NCI-H1048 (cell line): ENCODE data around the gene SGSH.
"Not testable (repeated sequence)": the region's sequence is repeated elsewhere in the genome, so short reads cannot be mapped to it uniquely, and the experiment has no call there.

Source experiments
- DNase-seq: peaks from one replicate; lab custom pipeline; 2025; lab: John Stamatoyannopoulos, UW

SGSH gene

DNA sequence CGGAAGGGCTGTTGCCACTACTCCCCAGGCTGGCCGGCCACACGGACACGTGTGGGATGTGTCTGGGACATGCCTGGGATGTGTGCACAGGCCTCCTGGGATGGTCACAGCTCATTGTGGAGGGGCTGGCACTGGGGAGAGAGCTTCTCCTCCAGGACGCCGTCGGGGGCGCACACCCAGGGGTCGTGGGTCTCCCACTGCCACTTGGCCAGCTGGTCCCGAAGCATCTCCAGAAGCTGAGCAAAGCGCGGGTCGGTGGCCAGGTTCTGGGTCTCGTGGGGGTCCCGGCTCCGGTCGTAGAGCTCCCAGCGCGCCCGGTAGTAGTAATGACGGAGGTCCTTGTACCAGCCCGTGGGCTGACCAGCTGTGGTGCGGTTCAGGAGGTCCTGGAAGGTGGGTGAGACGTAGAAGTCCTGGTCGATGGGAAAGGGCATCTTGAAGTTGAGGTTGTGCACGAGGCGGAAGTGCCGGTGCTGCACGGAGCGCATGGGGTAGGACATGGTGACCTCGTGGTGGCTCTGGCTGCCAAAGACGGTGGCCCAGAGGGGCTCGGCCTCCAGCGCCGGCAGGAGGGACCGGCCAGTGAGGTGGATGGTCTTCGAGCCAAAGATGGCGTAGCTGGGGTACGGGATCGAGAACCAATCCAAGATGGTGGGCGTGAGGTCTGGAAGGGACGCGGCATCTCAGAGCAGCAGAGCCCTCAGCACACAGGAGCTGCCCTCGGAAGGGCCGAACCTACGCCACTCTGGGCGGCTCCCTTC lies 9.6 kb downstream of the SGSH start:
- DNase-seq = no peak

DNA sequence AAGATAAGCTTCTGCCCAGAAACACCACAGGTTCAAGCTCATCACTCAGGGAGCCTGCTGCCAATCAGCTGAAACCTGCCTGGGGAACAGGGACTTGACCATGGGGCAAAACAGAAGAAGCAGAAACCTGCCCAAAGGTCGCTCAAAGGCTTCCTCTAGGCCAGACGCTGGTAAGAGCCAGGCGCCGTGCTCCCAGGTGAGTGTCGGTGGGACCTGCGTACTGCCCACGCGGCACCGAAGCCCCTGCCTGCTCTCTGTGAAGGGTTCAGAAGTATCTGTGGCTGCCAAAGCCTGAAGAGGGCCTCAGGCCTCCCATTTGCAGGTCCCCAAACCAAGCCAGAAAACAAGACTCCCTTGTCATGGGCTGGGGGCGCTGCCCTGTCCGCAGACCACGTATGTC lies 10.4 kb downstream of the SGSH start:
- DNase-seq = no peak

DNA sequence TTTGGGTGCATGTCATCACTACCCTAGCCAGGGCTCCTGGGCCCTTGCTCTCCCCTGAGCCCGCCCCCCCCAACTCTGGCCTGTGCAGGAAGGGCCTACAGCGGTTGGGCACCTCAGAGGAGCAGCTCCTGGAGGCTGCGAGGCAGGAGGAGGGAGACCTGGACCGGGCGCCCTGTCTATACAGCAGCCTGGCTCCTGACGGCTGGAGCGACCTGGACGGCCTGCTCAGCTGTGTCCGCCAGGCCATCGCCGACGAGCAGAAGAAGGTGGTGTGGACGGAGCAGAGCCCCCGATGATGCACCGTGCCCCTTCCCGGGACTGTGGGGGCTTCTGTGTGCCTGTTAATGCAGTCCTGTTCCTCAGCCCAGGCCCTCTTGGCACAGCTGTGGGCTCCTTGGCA lies 12.1 kb downstream of the SGSH start:
- no peak for DNase-seq

DNA sequence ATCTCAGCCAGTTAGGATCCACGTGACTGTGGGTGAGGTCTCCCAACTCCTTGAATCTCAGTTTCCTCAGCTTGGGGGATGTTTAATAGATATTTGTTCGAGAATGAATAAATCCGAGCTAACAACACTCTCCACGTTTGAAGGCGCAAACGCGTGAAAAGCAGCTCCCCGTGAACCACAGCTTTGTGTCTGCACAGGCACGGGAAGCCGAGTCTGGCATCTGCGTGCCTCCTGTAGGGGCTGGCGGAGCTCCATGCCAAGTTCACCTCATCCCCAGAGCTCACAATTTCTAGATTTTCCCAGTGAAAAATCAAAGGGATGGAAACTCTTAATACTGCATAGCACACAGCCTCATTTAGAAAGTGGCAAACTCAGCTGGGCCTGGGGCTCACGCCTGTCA lies 14.3 kb downstream of the SGSH start:
- no peak for DNase-seq

DNA sequence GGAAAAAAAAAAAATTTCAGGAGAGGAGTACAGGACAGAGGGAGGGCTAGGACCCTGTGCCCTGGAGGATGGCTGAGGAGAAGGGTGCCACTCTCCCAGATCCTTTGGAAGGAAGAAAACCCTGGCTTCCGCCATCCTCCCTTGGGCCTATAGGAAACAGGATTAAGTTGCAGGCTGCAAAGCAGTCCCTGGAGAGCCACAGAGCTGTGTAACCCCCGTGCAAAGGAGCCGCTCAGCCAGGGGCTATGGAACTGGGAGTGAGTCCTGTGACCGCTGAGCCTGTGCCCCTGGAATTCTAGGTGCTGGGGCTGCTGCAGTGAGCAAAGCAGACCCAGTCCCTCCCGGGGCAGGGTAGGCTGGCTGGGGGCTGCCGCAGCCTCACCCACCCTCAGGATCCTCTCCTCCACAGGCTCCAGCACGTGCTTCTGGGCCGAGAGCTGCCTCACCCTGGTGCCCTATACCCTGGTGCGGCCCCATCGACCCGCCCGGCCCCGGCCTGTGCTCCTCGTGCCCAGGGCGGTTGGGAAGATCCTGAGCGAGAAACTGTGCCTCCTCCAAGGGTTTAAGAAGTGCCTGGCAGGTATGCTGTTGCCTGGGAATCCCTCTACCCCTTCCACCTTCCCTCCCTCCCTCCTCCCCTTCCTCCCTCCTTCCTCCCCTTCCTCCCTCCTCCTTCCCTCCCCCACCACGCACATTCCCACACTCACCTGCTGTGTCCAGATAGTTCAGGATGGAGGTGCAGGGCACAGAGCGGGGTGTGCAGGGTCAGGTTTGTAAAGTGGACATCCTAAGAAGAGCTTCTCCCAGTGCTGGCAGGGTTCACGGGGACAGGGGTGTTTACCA lies 15.3 kb downstream of the SGSH start:
- DNase-seq = no peak

DNA sequence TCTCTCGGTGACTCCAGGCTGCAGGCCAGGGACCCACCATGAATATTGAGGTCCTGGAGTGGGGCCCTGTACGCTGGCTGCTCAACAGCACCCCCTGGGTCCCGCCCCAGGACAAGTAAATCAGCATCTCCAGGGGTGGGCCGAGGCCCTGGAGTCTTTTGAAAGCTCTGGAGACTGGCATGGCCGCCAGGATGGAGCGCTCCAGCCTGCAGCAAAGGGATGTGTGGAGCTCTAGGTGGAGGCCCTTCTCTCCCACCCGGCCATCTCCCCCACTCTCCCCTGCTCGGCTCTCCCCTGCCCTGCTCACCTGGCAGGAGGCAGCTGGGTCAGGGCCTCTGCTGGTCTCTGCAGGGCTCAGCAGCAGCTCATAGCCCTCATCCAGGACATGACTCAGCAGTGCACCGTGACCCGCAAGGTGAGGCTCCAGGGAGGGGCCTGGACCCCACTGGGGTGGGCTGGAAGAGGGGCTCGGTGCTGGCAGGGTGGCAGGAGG lies 16.6 kb downstream of the SGSH start:
- no peak for DNase-seq

DNA sequence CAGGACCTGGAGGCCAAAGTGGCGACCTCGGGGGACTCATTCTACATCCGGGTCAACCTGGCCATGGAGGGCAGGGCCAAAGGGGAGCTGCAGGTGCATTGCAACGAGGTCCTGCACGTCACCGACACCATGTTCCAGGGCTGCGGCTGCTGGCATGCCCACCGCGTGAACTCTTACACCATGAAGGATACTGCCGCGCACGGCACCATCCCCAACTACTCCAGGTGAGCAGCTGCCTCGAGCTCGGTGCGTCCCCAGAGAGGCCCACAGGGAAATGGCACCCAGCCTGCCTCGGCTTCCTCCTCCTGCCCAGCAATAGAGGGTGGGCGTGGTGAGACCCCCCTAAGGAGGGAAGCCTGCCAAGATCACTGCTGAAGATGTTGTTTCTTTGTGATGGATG lies 17.9 kb downstream of the SGSH start:
- DNase-seq = no peak

DNA sequence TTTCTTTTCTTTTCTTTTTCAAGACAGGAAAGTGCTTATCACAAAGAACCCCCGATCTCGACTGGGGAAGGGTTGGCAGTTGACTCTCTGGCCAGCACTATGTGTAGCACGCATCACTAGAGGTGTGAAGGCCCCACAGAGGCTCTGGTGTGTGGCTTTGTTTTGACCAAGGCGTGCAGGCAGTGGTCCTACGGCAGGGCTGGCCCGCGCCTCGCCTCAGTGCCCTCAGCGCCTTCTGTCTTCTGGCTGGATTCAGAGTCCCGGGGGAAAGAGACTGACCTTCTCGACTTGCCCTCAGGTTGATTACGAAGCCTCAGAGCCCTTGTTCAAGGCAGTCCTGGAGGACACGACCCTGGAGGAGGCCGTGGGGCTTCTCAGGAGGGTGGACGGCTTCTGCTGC lies 18.7 kb downstream of the SGSH start:
- no peak for DNase-seq

DNA sequence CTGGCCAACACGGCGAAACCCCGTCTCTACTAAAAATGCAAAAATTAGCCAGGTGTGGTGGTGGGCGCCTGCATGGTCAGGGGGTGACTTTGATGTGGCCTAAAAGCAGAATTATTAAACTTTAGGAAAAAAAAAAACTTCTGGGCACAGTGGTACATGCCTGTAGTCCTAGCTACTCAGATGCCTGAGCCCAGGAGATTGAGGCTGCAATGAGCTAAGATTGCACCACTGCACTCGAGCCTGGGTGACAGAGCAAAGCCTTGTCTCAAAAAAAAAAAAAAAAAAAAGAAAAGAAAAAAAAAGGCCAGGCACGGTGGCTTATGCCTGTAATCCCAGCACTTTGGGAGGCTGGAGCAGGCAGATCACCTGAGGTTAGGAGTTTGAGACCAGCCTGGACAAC lies 20.8 kb downstream of the SGSH start:
- not testable (repeated sequence) for DNase-seq

DNA sequence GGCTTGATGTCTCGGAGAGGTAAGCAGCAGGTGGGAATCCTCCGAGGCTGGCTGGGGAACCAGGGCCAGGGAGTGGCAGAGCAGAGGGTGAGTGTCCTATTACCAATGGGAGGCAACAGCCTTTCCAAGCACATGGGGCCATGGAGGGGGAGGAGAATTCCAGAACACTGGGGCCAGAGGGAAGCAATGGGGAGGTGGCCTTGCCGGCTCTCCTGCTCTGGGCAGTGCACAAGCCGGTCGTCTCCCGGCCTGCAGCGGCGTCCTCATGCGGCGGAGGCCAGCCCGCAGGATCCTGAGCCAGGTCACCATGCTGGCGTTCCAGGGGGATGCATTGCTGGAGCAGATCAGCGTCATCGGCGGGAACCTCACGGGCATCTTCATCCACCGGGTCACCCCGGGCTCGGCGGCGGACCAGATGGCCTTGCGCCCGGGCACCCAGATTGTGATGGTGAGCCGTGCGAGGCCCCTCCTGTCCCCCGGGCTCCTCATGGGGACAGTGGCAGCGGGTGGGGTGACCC lies 21.9 kb downstream of the SGSH start:
- no peak for DNase-seq

DNA sequence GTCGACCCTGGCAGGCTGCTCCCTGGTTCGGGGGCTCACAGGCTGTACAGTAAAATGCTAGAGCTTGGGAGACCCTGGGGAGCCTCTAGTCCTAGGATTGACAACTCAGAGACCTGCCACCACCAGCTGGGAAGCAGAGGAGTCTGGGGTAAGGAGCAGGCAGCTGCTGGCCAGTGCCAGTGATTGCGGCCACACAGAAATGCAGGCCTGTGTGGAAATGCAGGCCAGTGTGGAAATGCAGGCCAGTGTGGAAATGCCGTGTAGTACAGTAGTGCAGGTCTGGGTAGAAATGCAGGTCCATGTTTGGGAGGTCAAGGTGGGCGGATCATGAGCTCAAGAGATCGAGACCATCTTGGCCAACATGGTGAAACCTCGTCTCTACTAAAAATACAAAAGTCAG lies 23.5 kb downstream of the SGSH start:
- DNase-seq = no peak

DNA sequence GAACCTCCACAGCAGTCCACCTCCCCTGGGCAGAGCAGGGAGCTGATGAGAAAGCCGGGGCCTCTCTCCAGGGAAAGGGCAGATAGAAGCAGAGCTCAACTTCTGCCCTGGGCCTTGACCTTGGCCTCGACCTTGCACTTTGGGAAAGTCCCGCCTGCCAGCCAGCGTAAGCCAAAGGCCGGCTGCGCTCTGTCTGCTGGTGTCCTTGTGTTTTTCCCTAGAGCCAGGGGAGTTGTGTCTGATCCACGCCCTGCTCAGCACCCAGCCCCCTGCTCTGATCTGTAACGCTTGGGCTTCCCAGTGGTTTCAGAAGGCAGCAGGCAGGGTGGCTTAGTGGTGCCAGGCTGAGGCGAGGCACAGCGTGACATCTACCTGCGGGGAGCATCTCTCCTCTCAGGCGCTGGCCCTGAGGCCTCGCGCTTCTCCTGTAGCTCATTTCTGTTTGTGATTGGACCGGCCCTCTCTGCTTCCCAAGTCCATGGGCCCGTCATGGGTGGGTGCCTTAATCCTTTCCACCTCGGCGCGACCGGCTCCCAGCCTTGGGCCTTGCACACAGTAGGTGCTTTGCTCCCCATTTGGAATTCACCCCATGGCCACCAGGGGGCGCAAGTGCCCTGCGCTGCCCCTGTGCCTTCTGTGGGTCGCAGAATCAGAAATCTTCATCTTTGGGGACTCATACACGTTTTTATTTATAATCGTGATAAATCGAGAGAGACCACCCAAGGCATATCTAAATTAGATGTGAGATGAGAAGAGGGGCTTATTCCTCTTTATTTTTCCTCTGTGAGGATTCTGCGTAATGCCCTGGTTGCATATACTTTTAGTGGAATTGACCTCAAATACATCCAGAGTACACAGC lies 24.2 kb downstream of the SGSH start:
- DNase-seq = no peak

DNA sequence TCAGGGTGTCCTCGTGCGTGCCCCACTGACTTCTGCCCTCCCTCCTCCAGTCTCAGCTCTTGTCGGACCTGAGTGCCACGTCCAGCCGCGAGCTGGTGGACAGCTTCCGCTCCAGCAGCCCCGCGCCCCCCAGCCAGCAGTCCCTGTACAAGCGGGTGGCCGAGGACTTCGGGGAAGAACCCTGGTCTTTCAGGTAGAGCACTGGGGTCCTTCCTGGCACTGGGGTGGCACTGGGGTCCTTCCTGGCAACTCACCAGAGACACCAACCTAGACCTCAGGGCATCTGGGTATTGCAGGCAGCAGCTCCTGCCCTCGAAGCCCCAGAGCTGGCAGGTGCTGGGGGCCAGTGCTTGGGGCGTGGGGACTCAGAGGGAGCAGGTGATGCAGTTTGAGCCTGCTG lies 25.0 kb downstream of the SGSH start:
- DNase-seq = no peak

DNA sequence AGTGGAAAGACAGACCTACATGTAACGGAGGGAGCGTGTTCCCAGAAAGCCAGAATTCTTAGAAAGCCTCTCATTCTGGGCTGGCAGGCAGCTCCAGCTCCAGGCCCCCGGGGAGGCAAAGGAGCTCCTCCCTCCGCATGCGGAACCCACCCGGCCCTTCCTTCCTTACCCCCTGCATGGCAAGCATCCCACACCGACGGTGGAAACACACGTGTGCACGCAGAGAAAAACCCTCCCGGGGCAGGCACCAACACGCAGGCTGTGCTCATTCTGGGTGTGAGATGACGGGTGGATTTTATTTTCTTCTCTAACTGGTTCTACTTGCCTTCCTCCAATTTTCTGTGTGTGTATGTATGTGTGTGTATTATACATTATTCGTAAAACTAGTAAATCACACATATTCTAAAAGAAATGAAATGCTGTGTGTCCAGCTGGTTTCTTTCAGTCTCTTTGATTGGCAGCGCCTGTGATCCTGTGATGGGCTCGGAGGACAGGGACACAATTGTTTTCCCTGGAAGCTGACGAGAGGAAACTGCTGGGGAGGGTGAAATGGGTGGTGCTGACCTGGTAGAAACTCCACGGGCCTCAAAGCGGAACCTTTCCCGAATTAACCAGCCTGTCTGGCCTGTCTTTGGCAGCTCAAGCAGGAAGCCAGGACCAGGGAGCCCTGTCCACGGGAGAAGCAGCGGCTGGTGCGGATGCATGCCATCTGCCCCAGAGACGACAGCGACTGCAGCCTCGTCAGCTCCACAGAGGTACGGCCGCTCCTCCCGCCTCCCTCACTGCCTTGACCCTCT lies 28.1 kb downstream of the SGSH start:
- no peak for DNase-seq

DNA sequence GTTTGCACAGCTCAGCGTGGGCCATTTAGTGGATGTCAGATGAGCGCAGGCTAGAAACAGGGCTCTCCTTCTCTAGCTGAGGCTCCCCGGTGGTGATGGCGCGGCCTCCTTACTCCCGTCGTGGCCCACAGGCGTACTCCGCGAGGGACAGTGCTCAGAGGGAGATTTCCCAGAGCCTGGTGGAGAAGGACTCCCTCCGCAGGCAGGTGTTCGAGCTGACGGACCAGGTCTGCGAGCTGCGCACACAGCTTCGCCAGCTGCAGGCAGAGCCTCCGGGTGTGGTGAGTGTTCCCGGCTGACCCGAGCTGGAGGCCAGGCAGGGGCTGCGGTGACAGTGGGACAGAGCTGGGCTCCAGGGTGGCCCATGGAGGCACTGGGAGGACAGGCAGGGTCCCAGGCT lies 28.9 kb downstream of the SGSH start:
- no peak for DNase-seq

DNA sequence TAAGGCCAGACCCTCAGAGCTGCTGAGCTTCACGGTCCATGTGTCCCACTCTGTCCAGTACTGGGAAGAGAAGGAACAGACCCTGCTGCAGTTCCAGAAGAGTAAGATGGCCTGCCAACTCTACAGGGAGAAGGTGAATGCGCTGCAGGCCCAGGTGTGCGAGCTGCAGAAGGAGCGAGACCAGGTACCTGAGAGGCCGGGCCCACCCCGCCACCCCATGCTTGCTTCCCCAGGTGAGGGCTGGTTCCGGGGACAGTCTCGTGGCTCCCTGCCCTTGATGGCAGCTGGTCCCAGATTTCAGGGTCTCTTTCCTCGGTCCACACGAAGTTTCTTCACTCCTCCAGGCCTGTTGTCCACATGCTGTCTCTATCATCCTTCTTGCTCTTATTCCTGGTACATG lies 29.4 kb downstream of the SGSH start:
- DNase-seq = no peak

DNA sequence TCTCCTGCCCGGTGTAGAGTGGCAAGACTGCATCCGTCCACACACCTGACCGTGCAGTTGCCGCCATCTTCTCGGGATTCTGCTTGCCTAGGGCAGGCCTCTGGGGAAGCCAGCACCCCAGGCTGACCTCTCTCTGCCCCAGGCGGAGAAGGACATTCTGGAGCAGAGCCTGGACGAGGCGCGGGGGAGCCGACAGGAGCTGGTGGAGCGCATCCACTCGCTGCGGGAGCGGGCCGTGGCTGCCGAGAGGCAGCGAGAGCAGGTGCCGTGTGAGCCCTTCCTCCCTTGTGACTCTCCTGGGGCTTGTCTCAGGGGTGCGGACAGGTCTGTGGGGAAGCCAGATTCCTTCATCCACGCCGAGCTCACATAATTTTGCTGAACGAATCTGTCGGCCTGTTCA lies 30.5 kb downstream of the SGSH start:
- no peak for DNase-seq

DNA sequence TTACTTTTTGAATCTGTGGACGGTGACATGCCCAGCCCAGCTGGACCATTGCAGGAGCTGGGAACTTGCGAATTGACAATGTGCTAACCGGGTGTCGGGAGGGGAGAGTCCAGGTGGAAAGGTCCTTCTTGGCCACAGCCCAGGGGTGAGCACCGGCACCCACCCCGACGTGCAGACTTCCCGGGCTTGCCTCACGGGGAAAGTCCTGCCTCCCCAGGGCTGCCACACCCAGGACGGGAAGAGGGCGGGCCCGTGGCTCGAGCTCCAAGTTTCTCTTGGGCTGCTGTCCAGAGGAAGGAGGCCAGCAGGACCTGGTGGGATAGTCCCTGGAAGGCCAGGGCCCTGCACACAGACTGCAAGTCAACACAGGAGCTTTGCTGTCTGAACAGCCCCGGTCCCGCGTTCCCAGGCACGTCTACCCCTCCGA lies 32.6 kb downstream of the SGSH start:
- DNase-seq = no peak

DNA sequence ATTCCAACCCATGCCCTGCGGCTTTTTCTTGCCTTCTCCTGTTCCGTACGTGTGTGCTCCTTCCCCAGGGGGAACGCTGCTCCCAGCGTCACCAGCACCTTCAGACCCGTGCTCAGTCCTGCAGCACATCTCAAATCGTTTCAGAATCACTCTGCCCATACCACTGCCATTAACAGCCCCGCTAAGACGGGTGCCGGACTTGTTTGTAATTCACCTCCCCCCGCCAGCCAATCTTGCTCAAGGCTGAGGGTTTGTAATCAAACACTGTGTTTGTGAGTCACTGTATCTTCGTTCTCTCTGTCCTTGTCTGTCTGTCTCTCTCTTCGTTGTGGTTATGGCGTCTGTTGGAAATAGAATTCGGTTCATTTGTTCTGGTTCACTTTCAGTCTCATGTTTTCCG lies 33.0 kb downstream of the SGSH start:
- DNase-seq = no peak

DNA sequence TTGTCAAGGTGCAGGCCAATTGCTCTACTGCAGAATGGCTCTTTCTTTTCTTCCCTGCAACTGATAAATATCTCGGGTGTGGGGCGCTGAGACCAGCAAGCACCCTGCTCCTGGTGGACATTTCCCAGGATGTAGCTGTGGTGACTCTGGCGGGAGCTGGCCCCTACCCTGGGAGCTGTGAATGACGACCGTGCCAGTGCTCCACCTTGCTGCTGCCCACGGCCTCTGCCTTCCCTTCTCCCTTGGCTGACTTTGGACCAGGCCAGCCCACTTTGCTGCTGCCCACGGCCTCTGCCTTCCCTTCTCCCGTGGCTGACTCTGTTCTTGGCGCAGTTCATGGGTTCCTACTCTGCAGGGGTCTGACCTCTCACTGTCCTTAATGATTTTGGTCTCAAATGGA lies 34.2 kb downstream of the SGSH start:
- no peak for DNase-seq

DNA sequence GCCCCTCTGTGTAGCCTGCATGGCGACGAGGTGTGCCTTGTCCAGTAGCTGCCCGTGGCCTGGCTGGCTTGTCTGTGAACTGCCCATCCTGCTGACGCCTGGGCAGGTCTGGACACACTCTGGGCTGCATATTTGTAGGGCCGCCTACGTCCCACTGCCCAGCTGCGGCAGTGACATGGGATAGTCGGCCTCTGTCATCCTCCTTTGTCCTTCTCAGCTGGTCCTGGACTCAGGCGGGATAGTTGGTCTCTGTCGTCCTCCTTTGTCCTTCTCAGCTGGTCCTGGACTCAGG lies 35.8 kb downstream of the SGSH start:
- DNase-seq = no peak
